C4-2B (cell line): ENCODE measurements around the gene CALML4.

ENCODE experiments used
- CTCF ChIP-seq: fragments of 450-650 bp; conservative IDR thresholded peaks from 2 replicates; pipeline ENCODE4 v1.5.1; 2017; ENCODE audit warnings: mild to moderate bottlenecking
- ZFX ChIP-seq: fragments of 450-650 bp; IDR thresholded peaks from 2 replicates; pipeline ENCODE4 v1.6.1; 2017

- TF ChIP-seq CTCF (no peak), ZFX (no peak)
Measured at GRCh38 chr15:68151277-68151676, 53.9 kb downstream of the CALML4 start.
